Peyer's patch (tissue), 4 donors: ENCODE results near the gene SERINC1.

Source experiments
- POLR2A ChIP-seq, 2 donors: fragments of 450-650 bp; IDR thresholded peaks; one replicate each; pipeline ENCODE4 v1.5.1; 2017; ENCODE audit warnings: antibody characterized with exemption in 2 of 2, mild to moderate bottlenecking in 2 of 2, moderate library complexity in 2 of 2
- TF ChIP-seq, protein P1 (sequence below), 6 experiments: fragments of 450-650 bp in 4 of 6; fragments of 200-600 bp in 2 of 6; sonication (generic) in 1 of 6; IDR thresholded peaks; one replicate each; pipeline ENCODE4 v1.5.1; 2017 to 2019; ENCODE audit warnings: antibody characterized with exemption in 6 of 6, mild to moderate bottlenecking in 3 of 6, moderate library complexity in 1 of 6

DNA sequence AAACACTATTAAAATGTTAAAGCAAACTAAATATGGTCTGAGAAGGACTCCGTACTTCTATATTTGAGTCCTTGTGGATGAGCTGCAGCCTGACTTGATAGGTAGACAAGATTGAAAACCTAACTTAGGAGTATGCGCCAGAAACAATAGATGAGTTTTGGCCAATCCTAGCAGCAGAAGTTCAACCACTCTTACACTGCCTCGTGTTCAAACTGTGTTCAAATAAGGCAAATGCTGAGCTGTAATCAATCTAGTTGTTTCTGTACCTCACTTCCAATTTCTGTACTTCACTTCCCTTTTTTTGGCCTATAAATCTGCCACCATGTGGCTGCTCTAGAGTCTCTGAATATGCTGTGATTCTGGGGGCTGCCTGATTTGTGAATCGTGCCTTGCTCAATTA is 13.2 kb upstream of the SERINC1 start:
- TF ChIP-seq, protein P1, sequence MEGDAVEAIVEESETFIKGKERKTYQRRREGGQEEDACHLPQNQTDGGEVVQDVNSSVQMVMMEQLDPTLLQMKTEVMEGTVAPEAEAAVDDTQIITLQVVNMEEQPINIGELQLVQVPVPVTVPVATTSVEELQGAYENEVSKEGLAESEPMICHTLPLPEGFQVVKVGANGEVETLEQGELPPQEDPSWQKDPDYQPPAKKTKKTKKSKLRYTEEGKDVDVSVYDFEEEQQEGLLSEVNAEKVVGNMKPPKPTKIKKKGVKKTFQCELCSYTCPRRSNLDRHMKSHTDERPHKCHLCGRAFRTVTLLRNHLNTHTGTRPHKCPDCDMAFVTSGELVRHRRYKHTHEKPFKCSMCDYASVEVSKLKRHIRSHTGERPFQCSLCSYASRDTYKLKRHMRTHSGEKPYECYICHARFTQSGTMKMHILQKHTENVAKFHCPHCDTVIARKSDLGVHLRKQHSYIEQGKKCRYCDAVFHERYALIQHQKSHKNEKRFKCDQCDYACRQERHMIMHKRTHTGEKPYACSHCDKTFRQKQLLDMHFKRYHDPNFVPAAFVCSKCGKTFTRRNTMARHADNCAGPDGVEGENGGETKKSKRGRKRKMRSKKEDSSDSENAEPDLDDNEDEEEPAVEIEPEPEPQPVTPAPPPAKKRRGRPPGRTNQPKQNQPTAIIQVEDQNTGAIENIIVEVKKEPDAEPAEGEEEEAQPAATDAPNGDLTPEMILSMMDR (IDR thresholded peaks at IDR 0.05), result no peak
- no peak for TF ChIP-seq POLR2A (IDR thresholded peaks at IDR 0.05)
